LNCaP clone FGC (cell line): Measurements from ENCODE around the gene NECTIN1.

Source experiments
- DNase-seq: peaks from one replicate; pipeline ENCODE4 v3.0.0-alpha.2; 2011; ENCODE audit warnings: low read depth
- H3K4me3 ChIP-seq: 2 replicates; pipeline ENCODE4 v1.5.1; 2011; ENCODE audit warnings: mild to moderate bottlenecking, low read depth, low read length, control low read depth
- CTCF ChIP-seq: IDR thresholded peaks from 2 replicates; pipeline ENCODE4 v1.5.1; 2012; ENCODE audit warnings: mild to moderate bottlenecking; ENCODE audit not compliant: control insufficient read depth, insufficient read depth; ENCODE audit errors: extremely low read depth

NECTIN1 gene

GRCh38 chr11:119617340-119617713, 111.7 kb downstream of the NECTIN1 start:
- DNase-seq, result no peak
- H3K4me3 ChIP-seq, result no peak overlapping the region
- TF ChIP-seq CTCF, result no peak

DNA sequence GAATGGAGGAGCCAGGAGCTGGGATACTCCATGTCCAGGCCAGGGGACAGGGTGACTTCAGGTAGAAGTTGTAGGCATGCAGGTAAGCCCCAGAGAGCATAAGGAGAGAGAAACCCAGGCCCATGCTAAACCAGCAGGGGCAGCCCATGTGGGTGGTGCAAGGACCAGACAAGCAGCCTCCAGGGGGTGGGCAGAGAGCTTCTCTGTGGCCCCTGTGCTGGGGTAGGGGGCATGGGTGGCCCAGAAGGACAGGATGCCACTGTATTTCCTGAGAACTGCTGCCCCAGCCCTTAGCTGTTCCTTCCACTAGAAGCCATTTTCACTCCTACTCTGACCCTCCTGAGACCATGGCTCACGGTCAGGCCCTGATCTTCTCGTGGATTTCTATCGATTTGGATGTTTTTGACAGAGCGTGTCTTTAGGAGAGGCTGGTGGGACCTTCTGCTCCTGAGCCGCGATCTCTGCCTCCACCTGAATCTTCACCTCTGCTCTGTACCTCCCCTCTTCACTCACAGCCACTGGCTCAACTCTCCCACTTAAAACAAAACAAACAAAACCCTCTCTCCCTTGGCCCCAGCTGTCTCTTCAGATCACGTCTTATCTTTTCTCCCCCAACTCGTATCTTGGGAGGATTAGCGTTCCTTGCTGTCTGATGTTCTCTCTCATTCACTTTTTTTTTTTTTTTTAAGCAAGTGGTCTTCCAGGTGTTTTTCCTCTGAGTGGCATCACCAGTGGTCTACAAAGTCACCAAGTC, 112.2 kb downstream of the NECTIN1 start:
- H3K4me3 ChIP-seq, result no peak overlapping the region
- no peak for DNase-seq
- TF ChIP-seq CTCF, result no peak

DNA sequence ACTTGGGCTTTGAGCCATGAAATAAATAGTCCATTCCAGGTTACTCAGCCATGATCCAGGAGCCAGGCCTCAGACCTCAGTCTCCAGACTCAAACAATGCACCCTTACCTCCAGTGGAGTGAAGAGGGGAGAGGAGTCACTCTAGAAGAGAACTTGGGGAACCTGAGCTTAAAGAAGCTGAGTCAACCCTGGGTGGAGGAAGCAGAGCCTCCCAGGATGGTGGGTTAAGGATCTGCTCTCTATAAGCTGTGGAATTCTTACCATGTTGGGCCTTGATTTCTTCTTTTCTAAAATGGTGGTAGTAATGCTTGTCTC, 113.2 kb downstream of the NECTIN1 start:
- no peak for TF ChIP-seq CTCF
- no peak for DNase-seq
- no peak overlapping the region for H3K4me3 ChIP-seq

DNA sequence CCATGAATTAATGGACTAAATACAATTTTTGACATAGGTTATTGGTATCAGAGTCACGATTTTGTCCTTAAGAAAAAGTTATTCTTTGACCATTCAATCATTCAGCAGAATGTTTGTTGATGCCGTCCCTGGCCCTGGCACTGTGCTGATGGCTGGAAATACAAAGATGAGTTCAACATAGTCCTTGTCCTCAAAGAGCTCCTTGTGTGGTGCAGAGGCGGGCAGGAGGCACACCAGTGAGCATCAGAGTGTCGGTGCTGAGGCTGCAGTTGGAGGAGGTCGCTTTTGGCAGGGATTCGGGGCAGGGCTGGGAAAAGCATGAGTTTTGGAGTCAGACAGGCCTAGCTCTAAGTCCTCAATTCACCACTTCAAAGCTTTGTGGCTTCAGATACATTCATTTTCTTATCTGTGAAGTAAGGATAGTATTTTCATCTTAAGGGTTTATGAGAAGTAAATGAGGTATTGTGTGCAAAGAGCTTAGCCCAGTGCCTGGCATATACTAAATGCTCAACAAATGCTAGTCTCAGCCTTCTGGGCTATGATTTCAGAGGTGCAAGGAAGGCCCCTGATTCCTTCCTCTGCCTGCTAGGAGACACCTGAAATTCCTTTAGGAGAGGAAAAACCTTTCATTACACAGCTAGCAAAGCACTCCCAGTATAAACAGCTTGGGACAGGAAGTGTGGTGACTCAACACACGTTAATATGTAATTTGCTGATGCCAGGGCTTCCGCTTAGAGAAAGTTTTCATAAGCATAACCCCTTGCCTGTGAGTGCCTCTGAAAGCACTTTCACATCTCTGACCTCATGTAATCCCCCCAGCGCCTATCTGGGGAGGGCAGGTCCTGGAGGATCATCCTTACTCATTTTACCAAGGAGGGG, 113.8 kb downstream of the NECTIN1 start:
- no peak for TF ChIP-seq CTCF
- no peak for DNase-seq
- H3K4me3 ChIP-seq, result no peak overlapping the region

DNA sequence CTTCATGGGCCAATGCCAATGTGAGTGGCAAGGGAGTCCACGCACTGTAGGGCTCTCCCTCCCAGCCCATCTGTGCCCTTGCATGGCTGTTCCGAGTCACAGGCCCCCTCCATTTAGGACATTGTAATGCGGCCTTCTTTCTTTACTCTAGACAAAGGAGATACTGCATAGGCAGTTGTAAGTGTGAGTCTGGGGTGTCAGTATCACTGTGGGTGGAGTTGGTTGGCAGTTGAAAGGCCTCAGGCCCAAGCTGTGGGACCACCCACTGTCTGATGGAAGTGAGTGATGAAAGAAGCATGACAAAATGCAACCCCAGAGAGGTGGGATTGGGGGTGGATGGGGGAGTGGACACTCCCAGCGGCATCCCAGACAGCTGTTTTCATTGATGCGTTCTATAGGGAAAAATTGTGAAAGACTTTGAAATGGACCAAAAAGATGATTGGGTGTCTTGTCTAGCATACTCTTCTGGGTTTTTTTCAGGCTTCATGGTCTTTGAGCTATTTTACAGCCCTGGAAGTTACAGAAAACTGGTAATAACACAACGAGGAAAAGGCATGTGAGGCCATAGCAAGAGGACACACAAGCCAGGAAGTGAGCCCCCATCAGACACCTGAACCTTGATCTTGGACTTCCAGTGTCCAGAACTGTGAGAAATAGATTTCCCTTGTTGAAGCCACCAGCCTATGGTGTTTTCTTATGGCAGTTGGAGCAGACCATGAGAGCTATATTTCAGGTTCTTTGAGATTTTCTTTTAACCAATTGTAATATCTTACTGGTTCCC, 114.6 kb downstream of the NECTIN1 start:
- no peak for TF ChIP-seq CTCF
- DNase-seq, result no peak
- no peak overlapping the region for H3K4me3 ChIP-seq

DNA sequence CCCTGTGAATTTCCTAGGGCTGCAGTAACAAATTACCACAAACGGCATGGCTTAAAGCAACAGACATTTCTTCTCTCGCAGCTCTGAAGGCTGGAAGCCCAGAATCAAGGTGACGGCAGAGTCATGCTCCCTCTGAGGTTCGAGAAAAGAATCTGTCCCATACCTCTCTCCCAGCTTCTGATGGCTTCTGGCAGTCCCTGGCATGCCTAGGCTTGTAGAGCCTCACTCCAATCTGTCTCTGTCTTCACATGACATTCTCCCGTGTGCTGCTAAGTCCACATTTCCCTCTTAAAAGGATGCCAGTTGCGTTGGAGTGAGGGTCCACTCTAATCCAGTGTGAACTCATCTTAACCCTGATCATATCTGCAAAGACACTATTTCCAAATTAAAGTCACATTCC, 116.2 kb downstream of the NECTIN1 start:
- TF ChIP-seq CTCF, result no peak
- no peak overlapping the region for H3K4me3 ChIP-seq
- DNase-seq, result no peak
